PC-9 (cell line): ENCODE measurements around the gene MRPL32. TPM values are rescaled to one million over a fixed set of nuclear protein-coding genes. Genes with fewer than 3 reads are reported as not detected.

ENCODE experiments used
- BruUV-seq: library from RNA; stranded (reverse); fragments of 400-500 nt; replicated peaks from 2 replicates; lab custom pipeline; 2021; lab: Mats Ljungman, UMichigan
- CTCF ChIA-PET: fragments of 300-600 bp; sonication (Branson Sonifier 250); formaldehyde crosslinking; loops from one replicate; lab custom pipeline; 2022; ENCODE audit warnings: antibody characterized with exemption; lab: Charles Lee
- POLR2A ChIA-PET: fragments of 300-600 bp; sonication (Branson Sonifier 250); formaldehyde crosslinking; loops from one replicate; lab custom pipeline; 2022; ENCODE audit warnings: antibody characterized with exemption; ENCODE audit not compliant: unreplicated experiment; lab: Charles Lee
- DNase-seq, 2 experiments: peaks; one replicate each; pipeline versions ENCODE4 v3.0.0 to v3.0.0-alpha.2; 2015 to 2022; ENCODE audit warnings: mixed read lengths in 1 of 2
- H2AFZ ChIP-seq: fragments of 200-600 bp; sonication (generic); 2 replicates; pipeline ENCODE4 v1.8.1; 2017; ENCODE audit warnings: antibody characterized with exemption
- H3F3A ChIP-seq: fragments of 200-600 bp; sonication (generic); 2 replicates; pipeline ENCODE4 v1.8.1; 2017; ENCODE audit warnings: antibody characterized with exemption, mild to moderate bottlenecking, low read depth; ENCODE audit not compliant: insufficient read depth
- H3K27ac ChIP-seq: fragments of 200-600 bp; sonication (generic); 2 replicates; pipeline ENCODE4 v1.6.1; 2016; ENCODE audit warnings: mixed run types
- H3K27me3 ChIP-seq: fragments of 200-600 bp; sonication (generic); 2 replicates; pipeline ENCODE4 v1.6.1; 2016; ENCODE audit warnings: low read depth, mixed run types; ENCODE audit not compliant: insufficient read depth
- H3K36me3 ChIP-seq: fragments of 200-600 bp; sonication (generic); 2 replicates; pipeline ENCODE4 v1.6.1; 2016; ENCODE audit warnings: low read depth, mixed run types
- H3K4me1 ChIP-seq: fragments of 200-600 bp; sonication (generic); replicated peaks from 2 replicates; pipeline ENCODE4 v1.6.1; 2016; ENCODE audit warnings: mixed run types; ENCODE audit not compliant: insufficient read depth
- H3K4me2 ChIP-seq: fragments of 200-600 bp; sonication (generic); 2 replicates; pipeline ENCODE4 v1.6.1; 2017; ENCODE audit warnings: mixed run types
- H3K4me3 ChIP-seq: fragments of 200-600 bp; sonication (generic); 2 replicates; pipeline ENCODE4 v1.6.1; 2016; ENCODE audit warnings: mixed run types
- H3K79me2 ChIP-seq: fragments of 200-600 bp; sonication (generic); 2 replicates; pipeline ENCODE4 v1.6.1; 2017; ENCODE audit warnings: low read depth, mixed run types
- H3K9me2 ChIP-seq: fragments of 200-600 bp; sonication (generic); 2 replicates; pipeline ENCODE4 v1.8.1; 2017; ENCODE audit warnings: mild to moderate bottlenecking; ENCODE audit not compliant: insufficient read depth
- H3K9me3 ChIP-seq: fragments of 200-600 bp; sonication (generic); 2 replicates; pipeline ENCODE4 v1.8.1; 2016; ENCODE audit warnings: low read depth; ENCODE audit not compliant: insufficient read depth
- H4K20me1 ChIP-seq: fragments of 200-600 bp; sonication (generic); 2 replicates; pipeline ENCODE4 v1.8.1; 2017; ENCODE audit not compliant: insufficient read depth
- EZH2 ChIP-seq: fragments of 200-600 bp; sonication (generic); IDR thresholded peaks from 2 replicates; pipeline ENCODE4 v1.8.0; 2017; ENCODE audit warnings: antibody characterized with exemption, low read depth
- intact Hi-C: fragments of 100-400 bp; cut with micrococcal nuclease; formaldehyde crosslinking; loops from one replicate; pipeline ENCODE4 v1.10.0; 2022; ENCODE audit not compliant: unreplicated experiment
- total RNA-seq: library from RNA; stranded (reverse); gene quantifications from 2 replicates; pipeline ENCODE4 v1.2.3, GENCODE V29; 2021
- TF ChIP-seq, protein P1 (sequence below): fragments of 200-600 bp; sonication (generic); conservative IDR thresholded peaks from 2 replicates; pipeline ENCODE4 v1.6.1; 2017; ENCODE audit warnings: mixed run types, antibody characterized with exemption, mild to moderate bottlenecking, moderate library complexity

Gene MRPL32
- total RNA-seq, 1 experiment from 2014 or later = 50.6 TPM

DNA sequence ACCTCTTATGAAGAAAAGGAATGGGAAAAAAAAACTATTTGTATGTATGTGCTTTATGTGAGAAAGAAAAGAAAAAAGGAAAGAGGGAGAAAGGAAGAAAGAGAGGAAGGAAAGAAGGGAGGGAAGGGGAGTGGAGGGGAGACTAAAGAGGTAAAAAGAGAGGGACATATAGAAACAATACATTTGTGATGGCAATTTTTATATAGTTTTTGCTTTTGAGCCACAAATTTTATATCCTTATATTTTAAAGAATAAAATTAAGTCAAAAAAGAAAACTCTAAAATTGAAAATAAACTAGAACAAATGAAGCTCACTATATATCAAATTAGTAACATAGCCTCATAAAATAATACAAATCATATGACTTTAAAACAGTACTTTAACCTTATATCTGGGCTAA is 31.3 kb upstream of the MRPL32 start:
- H3K4me1 ChIP-seq = no peaks in the 10 kb centered on the region
- peaks cover 8% of the 10 kb centered on the region; the same call in 1 of the 2 replicates for H3K27me3 ChIP-seq
- no peak for DNase-seq
- no peaks in the 10 kb centered on the region for H3K36me3 ChIP-seq
- intact Hi-C loops = no loop called here
- TF ChIP-seq, protein P1, sequence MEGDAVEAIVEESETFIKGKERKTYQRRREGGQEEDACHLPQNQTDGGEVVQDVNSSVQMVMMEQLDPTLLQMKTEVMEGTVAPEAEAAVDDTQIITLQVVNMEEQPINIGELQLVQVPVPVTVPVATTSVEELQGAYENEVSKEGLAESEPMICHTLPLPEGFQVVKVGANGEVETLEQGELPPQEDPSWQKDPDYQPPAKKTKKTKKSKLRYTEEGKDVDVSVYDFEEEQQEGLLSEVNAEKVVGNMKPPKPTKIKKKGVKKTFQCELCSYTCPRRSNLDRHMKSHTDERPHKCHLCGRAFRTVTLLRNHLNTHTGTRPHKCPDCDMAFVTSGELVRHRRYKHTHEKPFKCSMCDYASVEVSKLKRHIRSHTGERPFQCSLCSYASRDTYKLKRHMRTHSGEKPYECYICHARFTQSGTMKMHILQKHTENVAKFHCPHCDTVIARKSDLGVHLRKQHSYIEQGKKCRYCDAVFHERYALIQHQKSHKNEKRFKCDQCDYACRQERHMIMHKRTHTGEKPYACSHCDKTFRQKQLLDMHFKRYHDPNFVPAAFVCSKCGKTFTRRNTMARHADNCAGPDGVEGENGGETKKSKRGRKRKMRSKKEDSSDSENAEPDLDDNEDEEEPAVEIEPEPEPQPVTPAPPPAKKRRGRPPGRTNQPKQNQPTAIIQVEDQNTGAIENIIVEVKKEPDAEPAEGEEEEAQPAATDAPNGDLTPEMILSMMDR = no peak
- TF ChIP-seq EZH2 = no peak
- no peak overlapping the region for H2AFZ ChIP-seq
- no TSS peak for BruUV-seq
- peaks cover 3% of the 10 kb centered on the region; the same call in 1 of the 2 replicates for H3K9me3 ChIP-seq
- POLR2A ChIA-PET = no interaction called here
- no peaks in the 10 kb centered on the region for H3K79me2 ChIP-seq
- no peak overlapping the region for H3K27ac ChIP-seq
- no peaks in the 10 kb centered on the region for H4K20me1 ChIP-seq
- no peaks in the 10 kb centered on the region for H3F3A ChIP-seq
- no peaks in the 10 kb centered on the region for H3K9me2 ChIP-seq
- H3K4me2 ChIP-seq = no peak overlapping the region
- CTCF ChIA-PET = no interaction called here
- H3K4me3 ChIP-seq = no peak overlapping the region

DNA sequence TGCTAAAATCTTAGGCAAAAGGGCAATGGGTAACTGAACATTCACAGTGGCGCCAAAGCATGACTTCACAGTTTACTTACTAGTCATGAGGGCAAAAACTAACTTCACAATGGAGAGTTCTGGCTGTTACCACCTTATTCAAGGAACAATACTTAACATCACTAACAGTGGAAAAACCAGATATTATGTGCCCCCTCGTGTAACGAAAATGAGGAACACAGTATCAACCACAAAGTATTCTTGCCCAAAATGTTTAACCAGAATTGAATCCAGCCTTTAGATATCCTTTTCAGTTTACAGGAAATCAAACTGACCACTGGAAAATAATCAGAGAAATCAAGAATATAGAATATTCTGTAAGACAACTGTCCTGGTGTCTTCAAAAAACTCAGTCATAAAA is 29.8 kb upstream of the MRPL32 start:
- Histone ChIP-seq H3K4me2 (no peak overlapping the region), H3K9me2 (no peaks in the 10 kb centered on the region), H3K27me3 (no peaks in the 10 kb centered on the region), H3F3A (no peaks in the 10 kb centered on the region), H3K4me3 (no peak overlapping the region), H3K9me3 (no peaks in the 10 kb centered on the region; the same call in 1 of the 2 replicates), H3K27ac (no peak overlapping the region), H3K4me1 (no peaks in the 10 kb centered on the region), H3K79me2 (no peaks in the 10 kb centered on the region), H3K36me3 (no peaks in the 10 kb centered on the region), H2AFZ (no peak overlapping the region), H4K20me1 (no peaks in the 10 kb centered on the region)
- intact Hi-C loops = no loop called here
- BruUV-seq = no TSS peak
- no peak for DNase-seq
- ChIA-PET POLR2A (no interaction called here), CTCF (no interaction called here)
- TF ChIP-seq EZH2 = no peak

- Histone ChIP-seq H2AFZ (no peak overlapping the region), H3F3A (no peaks in the 10 kb centered on the region), H3K79me2 (peaks cover 20% of the 10 kb centered on the region), H3K9me2 (no peaks in the 10 kb centered on the region), H3K4me2 (no peak overlapping the region), H3K9me3 (no peaks in the 10 kb centered on the region), H3K36me3 (peaks cover 4% of the 10 kb centered on the region; the same call in 1 of the 2 replicates), H3K4me1 (peaks cover 7% of the 10 kb centered on the region; the same call in 1 of the 2 replicates), H3K27ac (no peak overlapping the region), H3K4me3 (no peak overlapping the region), H3K27me3 (no peaks in the 10 kb centered on the region), H4K20me1 (no peaks in the 10 kb centered on the region)
- intact Hi-C loops = no loop called here
- ChIA-PET CTCF (no interaction called here), POLR2A (no interaction called here)
- TF ChIP-seq, protein P1 = no peak
- TF ChIP-seq EZH2 = no peak
- no TSS peak for BruUV-seq
- no peak for DNase-seq
Observed at GRCh38 chr7:42906181-42906580, 26.0 kb upstream of the MRPL32 start.

DNA sequence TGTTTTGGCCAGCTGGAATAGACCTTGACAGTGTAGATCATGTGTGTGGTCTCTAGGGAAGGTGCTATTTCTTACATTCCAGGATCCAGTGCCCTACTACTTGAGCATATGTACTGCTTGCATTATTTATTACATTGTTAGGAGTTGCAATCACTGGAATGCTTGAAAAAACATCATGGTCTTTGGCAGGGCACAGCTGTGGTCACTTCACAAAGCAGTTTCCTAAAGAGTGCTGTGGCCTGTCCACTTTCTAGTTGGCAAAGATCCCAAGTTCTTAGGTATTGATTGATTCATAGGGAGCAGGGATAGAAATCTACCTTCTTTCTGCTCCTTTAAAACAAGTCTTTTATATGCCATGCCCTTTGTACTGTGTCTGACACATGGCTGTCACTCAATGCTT is 24.9 kb upstream of the MRPL32 start:
- intact Hi-C loops = no loop called here
- TF ChIP-seq EZH2 = no peak
- TF ChIP-seq, protein P1 = no peak
- Histone ChIP-seq H2AFZ (no peak overlapping the region), H3K9me2 (no peaks in the 10 kb centered on the region), H4K20me1 (no peaks in the 10 kb centered on the region), H3K79me2 (peaks cover 21% of the 10 kb centered on the region), H3K27me3 (no peaks in the 10 kb centered on the region), H3F3A (peaks cover 1% of the 10 kb centered on the region; the same call in 1 of the 2 replicates), H3K4me1 (peaks cover 10% of the 10 kb centered on the region), H3K36me3 (peaks cover 4% of the 10 kb centered on the region; the same call in 1 of the 2 replicates), H3K9me3 (no peaks in the 10 kb centered on the region), H3K4me3 (no peak overlapping the region), H3K4me2 (no peak overlapping the region), H3K27ac (no peak overlapping the region)
- BruUV-seq = no TSS peak
- POLR2A ChIA-PET = interaction anchor here (0.6 kb wide), 1 partner anchor 765 kb away, joined by 5 read pairs; no protein-coding TSS in a partner anchor
- CTCF ChIA-PET = no interaction called here
- DNase-seq = no peak
